HG03103 (cell line): ENCODE results near the gene BANF1.
A peak's percentile ranks its signal among the peaks of the same experiment; 100 is the strongest.

Source experiments
- ATAC-seq: cut with Tn5 transposase; IDR thresholded peaks from one replicate; pipeline ENCODE4 v1.9.1; 2021; ENCODE audit warnings: low read depth; ENCODE audit not compliant: unreplicated experiment

BANF1 gene, protein sequence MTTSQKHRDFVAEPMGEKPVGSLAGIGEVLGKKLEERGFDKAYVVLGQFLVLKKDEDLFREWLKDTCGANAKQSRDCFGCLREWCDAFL

DNA sequence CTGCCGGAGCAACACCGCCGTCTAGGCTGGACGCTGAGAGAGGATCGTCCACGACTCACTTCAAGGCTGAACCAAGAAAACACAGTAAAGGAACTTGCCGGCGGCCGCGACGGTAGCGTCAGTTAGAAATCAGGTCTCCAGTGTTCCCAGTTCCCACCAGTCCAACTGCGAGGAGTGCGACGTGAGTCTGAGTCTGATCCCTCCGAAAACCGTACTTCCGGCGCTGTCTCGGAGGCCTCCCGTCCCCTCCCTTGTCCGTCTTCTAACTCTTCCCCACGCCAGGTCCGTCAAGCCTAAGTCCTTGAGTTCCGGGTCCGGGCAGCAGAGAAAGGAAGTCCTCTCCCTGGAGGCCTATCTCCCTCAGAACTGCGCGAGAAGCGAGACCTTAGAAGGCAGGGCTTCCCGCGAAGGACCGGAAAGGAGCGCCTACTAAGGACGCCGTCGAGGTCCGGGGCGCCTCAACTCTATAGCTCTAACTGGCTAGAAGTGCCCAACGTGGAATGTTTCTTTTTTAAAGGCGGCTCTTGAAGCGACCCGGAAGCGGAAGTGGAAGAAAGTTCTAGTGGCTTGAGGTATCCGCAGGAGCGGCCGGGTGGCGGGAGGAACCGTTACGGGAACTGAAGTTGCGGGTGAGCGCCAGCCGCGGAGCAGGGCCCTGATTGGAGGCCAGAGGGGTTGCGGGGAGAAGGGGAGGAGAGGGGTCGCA is at the start of gene BANF1, which contains the start of gene EIF1AD:
BANF1 (plus strand) TSS at position 562 of the 706 bp plus-strand sequence. CDS start 748 bp downstream, outside the sequence.
EIF1AD (minus strand) TSS at position 216 of the 706 bp plus-strand sequence. CDS start 1,768 bp downstream, outside the sequence.
- ATAC-seq = peak; percentile 57

DNA sequence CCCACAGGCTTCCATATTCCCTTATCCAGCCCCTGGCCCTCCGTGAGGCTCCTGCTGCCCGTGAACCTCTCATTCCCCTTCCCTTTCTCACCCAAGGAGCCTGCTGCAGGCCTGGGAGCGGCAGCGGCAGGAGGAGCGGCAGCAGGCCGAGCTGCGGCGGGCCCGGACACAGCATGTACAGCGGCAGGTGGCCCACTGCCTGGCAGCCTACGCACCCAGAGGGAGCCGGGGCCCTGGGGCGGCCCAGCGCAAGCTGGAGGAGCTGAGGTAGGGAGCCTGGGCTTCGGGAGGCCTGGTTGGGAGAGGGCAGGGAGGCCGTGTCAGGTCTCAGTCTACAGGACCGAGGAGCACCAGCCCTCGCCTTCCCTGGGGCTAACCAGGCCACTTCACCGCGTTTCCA is 48.8 kb upstream of the BANF1 start:
- no peak for ATAC-seq

DNA sequence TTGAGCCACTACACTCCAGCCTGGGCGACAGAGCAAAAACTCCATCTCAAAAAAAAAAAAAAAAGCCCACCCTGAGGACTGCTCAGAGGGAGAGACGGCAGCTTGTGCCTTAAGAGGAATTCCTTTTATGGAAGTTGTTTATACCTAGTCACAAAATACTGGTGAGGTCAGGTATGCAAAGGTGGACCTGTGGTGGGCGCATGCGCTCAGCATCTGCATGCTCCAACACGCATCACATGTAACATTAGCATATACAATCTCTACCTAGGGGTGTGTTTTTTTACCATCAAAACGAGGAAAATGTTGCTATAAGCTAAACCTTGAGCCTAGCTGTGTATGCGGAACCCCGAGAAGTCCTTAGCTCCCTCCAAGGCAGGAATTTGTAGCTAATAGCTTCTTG is 47.5 kb upstream of the BANF1 start:
- ATAC-seq = no peak

DNA sequence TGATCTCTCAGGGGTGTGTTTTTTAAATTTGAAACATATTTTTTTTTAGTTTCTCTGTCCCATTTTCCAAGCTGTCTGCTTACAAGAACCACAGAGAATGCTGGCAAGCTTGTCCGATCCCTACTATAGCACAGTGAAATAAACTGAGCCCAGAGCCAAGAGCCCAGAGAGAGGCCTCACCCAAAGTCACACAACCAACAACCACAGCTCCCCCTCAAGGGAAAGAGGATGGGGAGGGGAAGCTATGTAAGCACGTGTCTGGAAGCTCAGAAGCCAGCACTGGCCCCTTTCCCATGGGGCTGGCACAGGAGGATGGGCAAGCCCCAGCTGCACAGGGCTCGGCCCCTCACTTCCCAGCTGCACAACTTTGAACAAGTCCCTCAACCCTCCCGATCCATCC is 44.0 kb upstream of the BANF1 start:
- no peak for ATAC-seq

DNA sequence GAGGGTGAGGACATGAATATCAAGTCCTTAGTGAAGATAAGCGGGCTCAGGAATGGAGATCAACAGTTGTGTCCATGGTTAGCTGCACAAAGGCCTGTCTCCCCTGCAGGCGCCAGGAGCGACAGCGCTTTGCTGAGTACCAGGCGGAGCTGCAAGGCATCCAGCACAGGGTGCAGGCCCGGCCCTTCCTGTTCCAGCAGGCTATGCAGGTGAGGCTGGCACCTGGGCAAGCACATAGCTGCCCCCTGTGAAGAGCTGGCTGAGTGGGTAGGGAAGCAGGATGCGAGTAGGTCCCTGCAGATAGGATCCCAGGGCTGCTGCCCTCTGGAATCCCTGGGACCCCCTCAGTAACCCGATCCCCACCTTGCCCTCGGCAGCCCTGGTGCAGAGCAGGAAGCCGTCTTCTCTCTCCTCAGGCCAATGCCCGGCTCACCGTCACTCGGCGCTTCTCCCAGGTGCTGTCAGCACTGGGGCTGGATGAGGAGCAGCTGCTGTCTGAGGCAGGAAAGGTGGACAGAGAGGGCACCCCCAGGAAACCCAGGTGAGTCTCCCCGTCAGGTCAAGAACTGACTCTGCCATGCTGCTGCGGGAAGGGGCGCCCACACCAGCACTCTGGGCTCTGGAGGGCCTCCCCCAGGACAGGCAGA is 43.4 kb upstream of the BANF1 start:
- no peak for ATAC-seq

DNA sequence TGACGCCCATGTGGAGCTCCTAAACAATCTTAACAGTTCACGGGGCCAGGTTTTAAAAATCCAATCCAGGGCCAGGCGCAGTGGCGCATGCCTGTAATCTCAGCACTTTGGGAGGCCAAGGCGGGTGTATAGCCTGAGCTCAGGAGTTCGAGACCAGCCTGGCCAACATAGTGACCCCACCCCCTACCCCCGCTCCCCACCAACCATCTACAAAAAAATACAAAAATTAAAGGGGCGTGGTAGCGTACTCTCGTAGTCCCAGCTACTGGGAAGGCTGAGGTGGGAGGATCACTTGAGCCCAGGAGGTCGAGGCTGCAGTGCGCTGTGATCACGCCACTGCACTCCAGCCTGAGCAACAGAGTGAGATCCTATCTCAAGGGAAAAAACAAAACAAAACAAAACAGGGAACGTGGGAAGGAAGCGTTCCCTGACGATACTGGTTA is 41.5 kb upstream of the BANF1 start:
- no peak for ATAC-seq

DNA sequence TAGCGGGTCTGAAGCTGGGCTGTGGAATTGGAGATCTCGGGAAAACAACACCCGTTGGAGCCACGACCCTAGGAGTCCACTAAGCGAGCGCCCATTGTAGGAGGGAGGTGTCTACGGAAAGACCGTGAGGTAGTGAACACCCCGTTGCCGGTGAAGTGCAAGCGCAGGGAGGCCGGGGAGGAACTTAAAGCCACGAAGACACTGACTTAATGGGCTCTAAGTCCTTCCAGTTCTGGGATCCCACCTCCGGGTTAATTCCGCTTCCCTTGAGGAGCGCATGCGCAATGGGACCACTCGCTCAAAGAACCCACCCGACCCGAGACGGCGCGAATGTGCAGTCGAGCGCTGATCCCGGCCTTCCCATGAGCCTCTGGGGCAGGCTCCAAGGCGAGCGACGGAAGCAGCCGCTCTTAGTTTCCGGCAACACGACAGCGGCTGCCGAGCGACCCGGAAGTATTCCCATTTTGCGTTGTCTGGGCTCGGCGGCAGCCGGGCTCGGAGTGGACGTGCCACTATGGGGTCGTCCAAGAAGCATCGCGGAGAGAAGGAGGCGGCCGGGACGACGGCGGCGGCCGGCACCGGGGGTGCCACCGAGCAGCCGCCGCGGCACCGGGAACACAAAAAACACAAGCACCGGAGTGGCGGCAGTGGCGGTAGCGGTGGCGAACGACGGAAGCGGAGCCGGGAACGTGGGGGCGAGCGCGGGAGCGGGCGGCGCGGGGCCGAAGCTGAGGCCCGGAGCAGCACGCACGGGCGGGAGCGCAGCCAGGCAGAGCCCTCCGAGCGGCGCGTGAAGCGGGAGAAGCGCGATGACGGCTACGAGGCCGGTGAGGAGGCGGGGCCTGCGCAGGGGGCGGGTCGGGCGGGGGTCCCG is 40.8 kb upstream of the BANF1 start, which contains the start of gene SART1:
SART1 (plus strand) TSS at position 468 of the 874 bp plus-strand sequence; CDS start at position 515, 47 bp downstream.
- peak; percentile 81 for ATAC-seq

DNA sequence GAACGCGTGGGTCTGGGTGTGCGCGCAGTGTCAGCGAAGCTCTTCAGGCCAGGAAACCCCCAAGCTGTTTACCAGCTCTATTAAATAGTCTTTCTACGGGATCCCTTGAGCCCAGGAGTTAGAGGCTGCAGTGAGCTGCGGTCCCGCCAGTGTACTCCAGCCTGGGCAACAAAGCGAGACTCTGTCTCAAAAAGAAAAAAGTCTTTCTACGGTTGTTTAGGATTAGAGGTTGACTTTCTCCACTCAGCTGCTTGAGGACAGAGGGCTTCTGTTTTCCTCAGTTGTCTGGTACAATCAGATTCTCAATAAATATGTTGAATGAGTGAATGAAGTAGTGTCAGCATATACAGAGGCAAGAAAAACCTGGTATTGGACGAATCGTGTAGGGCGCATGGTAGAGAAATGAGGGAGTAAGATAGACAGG is 40.1 kb upstream of the BANF1 start:
- no peak for ATAC-seq

DNA sequence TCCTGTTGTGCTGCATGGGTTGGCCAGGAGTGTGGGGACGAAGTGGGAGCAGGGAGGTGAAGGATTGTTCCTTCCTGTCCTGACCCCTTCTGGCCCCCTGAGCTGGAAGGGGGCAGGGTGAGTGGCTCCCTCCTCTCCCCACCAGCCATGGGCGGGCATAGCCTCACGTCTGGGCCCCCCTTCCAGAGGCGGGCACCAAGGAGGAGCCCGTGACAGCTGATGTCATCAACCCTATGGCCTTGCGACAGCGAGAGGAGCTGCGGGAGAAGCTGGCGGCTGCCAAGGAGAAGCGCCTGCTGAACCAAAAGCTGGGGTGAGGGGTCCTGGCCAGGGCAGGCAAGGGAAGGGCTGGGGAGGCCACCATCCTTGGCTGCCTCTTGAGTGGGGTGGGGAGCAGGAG is 37.4 kb upstream of the BANF1 start:
- no peak for ATAC-seq

DNA sequence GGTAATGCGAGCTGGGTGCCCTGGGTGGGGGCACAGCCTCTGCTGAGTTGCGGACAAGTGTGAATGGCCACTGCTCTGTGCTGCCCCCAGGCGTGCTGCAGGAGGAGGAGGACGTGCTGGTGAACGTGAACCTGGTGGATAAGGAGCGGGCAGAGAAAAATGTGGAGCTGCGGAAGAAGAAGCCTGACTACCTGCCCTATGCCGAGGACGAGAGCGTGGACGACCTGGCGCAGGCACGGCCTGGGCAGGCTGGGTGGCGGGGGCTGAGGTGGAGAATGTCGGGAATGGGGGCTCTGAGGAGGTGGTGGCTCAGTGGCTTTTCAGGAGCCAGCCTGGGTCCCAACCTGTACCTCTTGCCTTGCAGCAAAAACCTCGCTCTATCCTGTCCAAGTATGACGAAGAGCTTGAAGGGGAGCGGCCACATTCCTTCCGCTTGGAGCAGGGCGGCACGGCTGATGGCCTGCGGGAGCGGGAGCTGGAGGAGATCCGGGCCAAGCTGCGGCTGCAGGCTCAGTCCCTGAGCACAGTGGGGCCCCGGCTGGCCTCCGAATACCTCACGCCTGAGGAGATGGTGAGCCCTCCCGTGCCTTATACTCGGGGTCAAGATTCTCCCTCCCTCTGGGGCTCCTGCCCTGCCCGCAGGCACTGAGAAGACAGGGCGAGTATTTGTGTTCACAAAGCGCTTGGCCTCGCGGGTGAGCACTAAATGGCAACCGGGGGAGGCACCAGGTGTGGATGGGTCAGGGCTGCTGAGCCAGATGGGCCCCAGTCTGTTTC is 36.1 kb upstream of the BANF1 start:
- no peak for ATAC-seq

DNA sequence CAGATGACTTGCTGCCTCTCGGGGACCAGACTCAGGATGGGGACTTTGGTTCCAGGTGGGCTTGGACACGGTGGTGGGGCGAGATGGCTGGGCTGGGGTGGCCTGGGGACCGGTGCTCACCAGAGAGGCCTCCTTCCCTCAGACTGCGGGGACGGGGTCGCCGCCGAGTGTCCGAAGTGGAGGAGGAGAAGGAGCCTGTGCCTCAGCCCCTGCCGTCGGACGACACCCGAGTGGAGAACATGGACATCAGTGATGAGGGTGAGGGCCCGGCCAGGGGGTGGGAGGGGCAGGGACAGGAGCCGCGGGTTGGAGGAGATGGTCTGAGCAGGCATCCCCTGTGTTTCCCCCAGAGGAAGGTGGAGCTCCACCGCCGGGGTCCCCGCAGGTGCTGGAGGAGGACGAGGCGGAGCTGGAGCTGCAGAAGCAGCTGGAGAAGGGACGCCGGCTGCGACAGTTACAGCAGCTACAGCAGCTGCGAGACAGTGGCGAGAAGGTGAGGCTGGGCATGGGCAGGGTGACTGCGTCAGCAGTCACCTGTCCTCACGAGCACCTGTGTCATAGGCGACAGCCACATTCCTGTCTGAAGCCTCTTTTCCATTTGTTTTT is 34.9 kb upstream of the BANF1 start:
- ATAC-seq = no peak

DNA sequence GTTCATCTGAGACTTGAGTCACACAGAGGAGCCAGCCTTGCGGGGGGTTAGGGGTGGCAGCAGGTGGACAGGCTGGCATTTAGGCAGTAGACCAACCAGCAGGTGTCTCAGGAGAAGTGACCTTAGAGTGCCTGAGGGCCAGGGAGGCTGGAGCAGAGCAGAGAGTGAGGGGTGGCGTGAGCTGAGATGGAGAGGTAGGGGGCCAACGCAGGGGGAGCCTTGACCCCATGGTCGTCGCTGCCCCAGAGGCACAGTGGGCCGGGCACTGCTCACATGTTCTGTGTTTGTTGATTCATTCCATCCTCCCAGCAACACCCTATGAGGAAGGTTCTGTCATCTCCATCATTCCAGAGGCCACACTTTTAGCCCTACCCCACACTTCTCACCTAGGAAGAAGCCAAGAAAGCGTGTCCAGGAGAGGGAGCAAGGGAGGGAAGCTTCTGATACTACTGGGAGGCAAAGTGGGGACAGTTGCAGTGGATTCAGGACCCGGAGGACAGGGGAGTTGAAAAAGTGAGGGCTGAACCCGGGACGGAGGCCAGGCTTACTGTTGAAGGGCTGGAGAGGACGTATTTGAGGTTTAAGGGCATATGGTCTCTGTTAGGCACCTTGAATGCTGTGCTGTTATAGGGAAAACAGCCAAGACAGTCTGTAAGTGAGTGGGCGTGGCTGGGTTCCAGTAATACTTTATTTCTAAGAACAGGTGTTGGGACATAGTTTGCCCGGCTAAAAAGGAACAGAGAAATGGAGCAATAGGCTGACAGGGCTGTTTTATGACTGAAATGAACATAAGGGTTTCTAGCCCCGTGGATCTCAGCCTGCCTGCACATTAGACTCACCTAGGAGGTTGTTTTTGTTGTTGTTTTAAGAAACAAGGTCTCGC is 33.5 kb upstream of the BANF1 start:
- ATAC-seq = no peak

DNA sequence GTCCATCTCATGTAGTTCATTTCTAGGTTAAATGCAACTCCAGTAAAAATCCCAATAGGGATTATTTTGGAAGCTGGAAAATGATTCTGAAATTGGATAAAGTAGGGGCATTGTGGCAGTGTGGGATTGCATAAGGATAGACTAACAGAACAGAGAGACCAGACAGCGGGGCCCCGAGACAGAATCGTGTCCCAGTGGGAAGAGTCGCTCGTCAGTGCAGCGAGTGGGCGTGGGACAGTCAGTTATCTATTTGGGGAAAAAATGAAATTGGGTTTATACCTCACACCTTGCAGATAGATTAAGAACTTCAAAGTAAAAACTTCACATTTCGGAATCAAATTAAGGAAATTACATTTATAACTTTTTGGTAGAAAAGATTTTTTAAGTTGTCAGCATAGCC is 30.2 kb upstream of the BANF1 start:
- ATAC-seq = no peak

DNA sequence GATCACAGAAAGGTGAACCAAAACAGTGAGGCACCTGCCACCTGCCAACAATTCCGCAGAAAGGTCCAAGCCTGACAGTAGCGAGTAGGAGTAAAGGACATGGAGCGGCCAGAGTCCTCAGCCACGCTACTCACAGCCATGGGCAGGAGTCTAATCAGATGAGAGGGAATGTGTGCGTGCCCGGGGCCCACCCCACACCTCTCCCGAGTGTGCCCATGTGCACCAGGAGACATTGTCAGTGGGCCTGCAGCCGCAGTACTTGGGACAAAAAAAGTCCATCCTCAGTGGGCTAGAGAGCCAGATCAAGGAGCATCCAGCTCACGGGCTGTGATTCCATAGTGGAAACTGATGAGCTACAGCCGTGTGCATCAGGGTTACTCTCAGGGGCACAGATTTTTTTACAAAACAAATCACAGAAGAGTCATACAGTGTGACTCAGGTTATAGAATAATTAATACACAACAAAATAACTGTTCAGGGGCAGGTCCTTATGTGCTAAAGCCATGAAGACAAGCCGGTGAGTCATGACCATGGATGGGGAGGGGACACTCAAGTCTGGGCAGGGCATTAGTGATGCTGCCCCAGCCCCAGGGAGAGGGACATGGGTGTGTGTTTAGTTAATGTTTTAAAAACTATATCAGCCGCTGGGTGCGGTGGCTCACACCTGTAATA is 28.7 kb upstream of the BANF1 start:
- no peak for ATAC-seq

DNA sequence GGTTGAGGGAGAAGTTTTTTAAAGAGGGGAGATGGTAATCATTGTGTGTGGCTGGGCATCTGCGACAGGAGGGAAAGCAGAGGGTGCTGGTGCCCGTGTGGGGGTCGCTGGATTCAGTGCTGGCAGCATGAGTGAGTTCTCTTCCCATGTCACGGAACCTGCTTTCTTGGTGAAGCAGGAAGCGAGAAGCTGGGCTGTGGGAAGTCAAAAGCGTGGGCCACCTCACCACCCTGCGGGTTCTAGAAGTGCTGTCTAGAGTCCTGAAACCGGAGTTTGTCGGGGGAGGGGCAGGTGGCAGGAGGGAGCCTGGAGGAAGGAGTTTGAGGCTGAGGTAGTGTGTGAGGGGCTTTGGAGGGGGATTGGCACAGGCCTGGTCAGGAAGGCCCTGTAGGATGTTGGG is 26.5 kb upstream of the BANF1 start:
- ATAC-seq = no peak

DNA sequence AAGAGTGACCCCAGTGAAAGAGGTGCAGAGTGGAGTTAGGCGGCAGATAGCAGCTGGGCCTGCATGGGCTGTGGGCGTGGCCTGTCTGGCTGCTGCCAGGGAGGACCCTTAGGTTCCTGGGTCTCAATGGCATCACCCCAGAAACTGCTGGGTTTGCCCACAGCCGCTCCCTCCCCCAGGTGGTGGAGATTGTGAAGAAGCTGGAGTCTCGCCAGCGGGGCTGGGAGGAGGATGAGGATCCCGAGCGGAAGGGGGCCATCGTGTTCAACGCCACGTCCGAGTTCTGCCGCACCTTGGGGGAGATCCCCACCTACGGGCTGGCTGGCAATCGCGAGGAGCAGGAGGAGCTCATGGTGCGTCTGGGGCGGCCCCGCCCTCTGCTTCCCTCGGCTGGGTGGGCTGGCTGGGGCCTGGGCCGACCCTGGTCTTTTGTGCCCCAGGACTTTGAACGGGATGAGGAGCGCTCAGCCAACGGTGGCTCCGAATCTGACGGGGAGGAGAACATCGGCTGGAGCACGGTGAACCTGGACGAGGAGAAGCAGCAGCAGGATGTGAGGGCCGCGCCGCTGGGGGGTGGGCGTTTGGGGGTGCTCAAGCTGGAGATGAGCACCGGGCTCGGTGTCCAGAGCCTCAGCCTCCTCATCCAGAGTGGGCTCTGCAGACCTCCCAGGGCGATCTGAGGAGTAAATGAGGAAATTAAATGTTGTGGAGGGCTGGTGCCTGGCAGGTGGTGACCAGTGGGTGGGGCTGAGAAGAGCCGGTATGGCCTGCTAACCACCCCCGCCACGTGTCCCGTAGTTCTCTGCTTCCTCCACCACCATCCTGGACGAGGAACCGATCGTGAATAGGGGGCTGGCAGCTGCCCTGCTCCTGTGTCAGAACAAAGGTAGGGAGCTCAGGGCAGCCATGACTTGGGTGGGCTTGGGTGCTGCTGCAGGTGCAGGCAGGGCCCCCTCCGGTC is 25.8 kb upstream of the BANF1 start:
- ATAC-seq = no peak
